ENCODE results near the gene LRRC58.

LRRC58 gene

GRCh38 chr3:120281261-120281660, 67.9 kb downstream of the LRRC58 start:
- no peak overlapping the region for H3K4me3 ChIP-seq (ENCODE audit: low read depth, low read length)

DNA sequence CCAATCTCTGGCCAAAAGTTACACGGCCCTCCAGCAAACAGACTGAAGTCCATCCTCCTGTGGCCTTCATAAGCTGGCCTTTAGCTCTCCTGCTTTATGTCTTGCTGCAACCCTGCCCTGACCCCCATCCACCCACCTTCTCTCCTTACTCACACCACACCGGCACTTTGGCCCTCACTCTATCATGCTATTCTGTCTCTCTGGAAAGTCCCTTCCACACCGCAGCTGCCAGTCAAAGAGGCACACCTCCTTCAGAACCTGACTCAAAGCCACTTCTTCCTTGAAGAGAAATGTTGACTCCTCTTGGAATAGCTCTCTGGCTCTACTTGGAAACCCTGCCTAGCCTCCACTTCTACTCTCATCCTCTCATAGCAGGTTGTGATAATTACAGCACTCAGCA, 68.6 kb downstream of the LRRC58 start:
- H3K4me3 ChIP-seq (ENCODE audit: low read depth, low read length) = no peak overlapping the region

DNA sequence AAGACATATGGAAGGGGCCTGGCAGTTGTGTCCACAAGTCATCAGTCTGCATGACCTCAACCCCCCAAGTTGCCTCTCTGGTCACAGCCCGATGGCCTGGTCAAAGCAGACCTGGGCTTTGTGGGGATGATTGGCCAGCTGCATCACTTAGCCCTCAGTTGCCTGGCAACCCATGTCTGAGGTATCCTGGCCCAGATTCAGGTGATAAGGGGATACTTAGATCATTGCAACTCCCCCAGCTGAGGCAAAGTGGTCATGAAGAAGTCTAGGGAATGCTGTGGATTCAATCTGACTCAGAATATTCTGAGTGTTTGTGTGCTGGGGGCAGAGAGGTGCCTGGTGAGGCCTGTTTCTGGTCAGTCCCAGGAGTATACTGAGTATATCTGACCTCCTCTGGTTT, 69.1 kb downstream of the LRRC58 start:
- no peak overlapping the region for H3K4me3 ChIP-seq (ENCODE audit: low read depth, low read length)

DNA sequence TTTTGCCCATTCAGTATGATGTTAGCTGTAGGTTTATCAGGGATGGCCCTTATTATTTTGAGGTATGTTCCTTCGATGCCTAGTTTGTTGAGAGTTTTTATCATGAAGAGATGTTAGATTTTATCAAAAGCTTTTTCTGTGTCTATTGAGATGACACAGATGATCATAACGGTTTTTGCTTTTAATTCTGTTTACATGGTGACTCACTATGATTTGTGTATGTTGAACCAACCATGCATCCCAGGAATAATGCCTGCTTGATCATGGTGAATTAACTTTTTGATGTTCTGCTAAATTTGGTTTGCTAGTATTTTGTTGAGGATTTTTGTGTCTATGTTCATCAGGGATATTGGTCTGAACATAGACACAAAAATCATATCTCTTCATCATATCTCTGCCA, 72.4 kb downstream of the LRRC58 start:
- H3K4me3 ChIP-seq (ENCODE audit: low read depth, low read length) = no peak overlapping the region

GRCh38 chr3:120275618-120276017, 73.5 kb downstream of the LRRC58 start:
- H3K4me3 ChIP-seq (ENCODE audit: low read depth, low read length) = no peak overlapping the region

- H3K4me3 ChIP-seq (ENCODE audit: low read depth, low read length) = no peak overlapping the region
Observed at GRCh38 chr3:120274739-120275167, 74.4 kb downstream of the LRRC58 start.

Data from iPS-11a (cell line).